Esophagus muscularis mucosa (tissue), 4 donors: Measurements from ENCODE around the gene KIF17. TPM values are rescaled to one million over a fixed set of nuclear protein-coding genes. Genes with fewer than 3 reads are reported as not detected.

Experiments used
- DNase-seq: peaks from one replicate; pipeline ENCODE4 v3.0.0-alpha.2; 2017; ENCODE audit errors: extremely low spot score
- H3K27ac ChIP-seq, 4 donors: fragments of 200-600 bp; sonication (generic); replicated peaks in 1 of 4; 1 replicate in 3 of 4; 2 replicates in 1 of 4; pipeline ENCODE4 v1.5.1; 2016 to 2019; ENCODE audit warnings: mild to moderate bottlenecking in 1 of 4
- H3K27me3 ChIP-seq, 4 donors: fragments of 200-600 bp; sonication (generic); one replicate each; pipeline versions ENCODE4 v1.5.1 to v1.6.0; 2016 to 2019
- H3K36me3 ChIP-seq, 4 donors: fragments of 200-600 bp; sonication (generic); one replicate each; pipeline ENCODE4 v1.5.1; 2016 to 2019
- H3K4me1 ChIP-seq, 4 donors: fragments of 200-600 bp; sonication (generic); one replicate each; pipeline ENCODE4 v1.5.1; 2016 to 2019
- H3K4me3 ChIP-seq, 4 donors: fragments of 200-600 bp; sonication (generic); 1 replicate in 2 of 4; 2 replicates in 2 of 4; pipeline ENCODE4 v1.5.1; 2016 to 2019; ENCODE audit warnings: mild to moderate bottlenecking in 4 of 4, moderate library complexity in 1 of 4
- H3K9me3 ChIP-seq, 4 donors: fragments of 200-600 bp; sonication (generic); 1 replicate in 3 of 4; 2 replicates in 1 of 4; pipeline ENCODE4 v1.5.1; 2016 to 2019
- CTCF ChIP-seq, 3 experiments: fragments of 200-600 bp in 2 of 3; fragments of 450-650 bp in 1 of 3; sonication (generic) in 2 of 3; IDR thresholded peaks; one replicate each; pipeline ENCODE4 v1.5.1; 2017 to 2019; ENCODE audit warnings: antibody characterized with exemption in 3 of 3, mild to moderate bottlenecking in 2 of 3, moderate library complexity in 1 of 3
- EP300 ChIP-seq: sonication (generic); formaldehyde crosslinking; IDR thresholded peaks from one replicate; pipeline ENCODE4 v1.6.1; 2017; ENCODE audit warnings: antibody characterized with exemption
- POLR2A ChIP-seq: fragments of 450-650 bp; IDR thresholded peaks from one replicate; pipeline ENCODE4 v1.6.1; 2017; ENCODE audit warnings: antibody characterized with exemption, moderate library complexity, mild to moderate bottlenecking, low read depth
- POLR2AphosphoS5 ChIP-seq, 2 donors: sonication (generic); formaldehyde crosslinking; IDR thresholded peaks; one replicate each; pipeline ENCODE4 v1.6.1; 2017; ENCODE audit warnings: antibody characterized with exemption in 2 of 2
- WGBS: methylation state at CpG from one replicate; pipeline ENCODE4 v1.1.5; 2018; 5-methylcytosine and 5-hydroxymethylcytosine counted together
- intact Hi-C: fragments of 100-400 bp; cut with DNase I; formaldehyde crosslinking; loops from one replicate; pipeline ENCODE4 v1.15.1; 2023
- total RNA-seq, 4 donors: library from RNA; depleted of rRNA; stranded (reverse); fragments of >200 nt; gene quantifications; one replicate each; pipeline versions ENCODE4 v1.1.0 to v1.2.1, GENCODE V29; 2016

Gene KIF17
- total RNA-seq, 4 donors from 2014 or later, result 2.0 to 7.3 (median 3.4) TPM

GRCh38 chr1:20725189-20726117 is 7.6 kb upstream of the KIF17 start:
- H3K4me3 ChIP-seq, result no peak overlapping the region
- peaks cover 0 to 8% (median 3%) of the 10 kb centered on the region in 4 donors for H3K4me1 ChIP-seq
- no peak for DNase-seq
- no peak overlapping the region for H3K27ac ChIP-seq
- WGBS, result 84% methylated on average over 17 of the region's 29 CpGs
- intact Hi-C loops, result no loop called here
- TF ChIP-seq POLR2A (no peak), POLR2AphosphoS5 (IDR thresholded peaks at IDR 0.05) (no peak), CTCF (IDR thresholded peaks at IDR 0.05) (no peak), EP300 (no peak)
- no peaks in the 10 kb centered on the region for H3K9me3 ChIP-seq
- H3K27me3 ChIP-seq, result peaks cover 0 to 21% (median 0%) of the 10 kb centered on the region in 4 donors
- H3K36me3 ChIP-seq, result no peaks in the 10 kb centered on the region

DNA sequence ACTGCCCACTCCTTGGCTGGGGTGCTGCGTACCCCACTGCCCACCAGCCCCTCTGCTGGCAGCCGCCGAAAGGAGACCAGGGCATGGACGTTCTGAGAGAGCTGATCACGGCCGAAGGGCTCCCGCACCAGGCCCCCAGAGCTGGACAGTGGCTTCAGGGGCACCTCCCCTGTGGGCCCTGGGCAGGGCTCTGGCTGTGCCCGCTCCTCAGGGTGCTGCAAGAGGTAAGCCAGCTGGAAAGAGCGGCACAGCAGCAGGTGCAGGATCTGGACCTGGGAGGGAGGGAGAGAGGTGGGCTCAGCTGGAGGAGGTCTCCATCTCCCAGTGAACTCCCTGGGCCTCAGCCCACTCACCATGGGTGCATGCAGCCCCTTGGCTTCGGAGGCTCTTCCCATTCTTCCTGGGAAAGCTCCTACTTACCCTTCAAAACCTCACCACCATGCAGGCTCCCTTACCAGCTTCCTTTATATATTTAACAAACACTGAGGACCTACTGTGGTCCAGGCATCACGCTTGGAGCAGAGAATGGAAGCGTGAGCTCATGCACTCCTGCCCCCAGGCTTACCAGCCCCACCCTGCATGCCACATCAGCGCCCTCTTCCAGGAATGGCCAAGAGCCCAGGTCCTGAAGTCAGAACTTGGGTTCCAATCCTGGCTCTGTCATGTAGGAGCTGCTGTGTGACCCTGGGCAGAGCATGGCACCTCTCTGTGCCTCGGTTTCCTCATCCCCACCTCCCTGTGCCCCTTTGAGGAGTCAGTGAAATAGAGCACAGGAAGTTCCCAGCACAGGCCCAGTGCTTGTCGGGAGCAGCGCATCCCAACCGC is 6.8 kb upstream of the KIF17 start:
- H3K9me3 ChIP-seq, result no peaks in the 10 kb centered on the region
- DNase-seq, result no peak
- no peaks in the 10 kb centered on the region for H3K36me3 ChIP-seq
- H3K4me1 ChIP-seq, result no peaks in the 10 kb centered on the region
- H3K27ac ChIP-seq, result no peak overlapping the region
- intact Hi-C loops, result no loop called here
- 92% methylated on average over 12 of the region's 17 CpGs for WGBS
- H3K4me3 ChIP-seq, result no peak overlapping the region
- no peak for TF ChIP-seq CTCF (IDR thresholded peaks at IDR 0.05)
- no peak for TF ChIP-seq POLR2AphosphoS5 (IDR thresholded peaks at IDR 0.05)
- no peak for TF ChIP-seq EP300
- TF ChIP-seq POLR2A, result no peak
- H3K27me3 ChIP-seq, result peaks cover 0 to 12% (median 0%) of the 10 kb centered on the region in 4 donors

DNA sequence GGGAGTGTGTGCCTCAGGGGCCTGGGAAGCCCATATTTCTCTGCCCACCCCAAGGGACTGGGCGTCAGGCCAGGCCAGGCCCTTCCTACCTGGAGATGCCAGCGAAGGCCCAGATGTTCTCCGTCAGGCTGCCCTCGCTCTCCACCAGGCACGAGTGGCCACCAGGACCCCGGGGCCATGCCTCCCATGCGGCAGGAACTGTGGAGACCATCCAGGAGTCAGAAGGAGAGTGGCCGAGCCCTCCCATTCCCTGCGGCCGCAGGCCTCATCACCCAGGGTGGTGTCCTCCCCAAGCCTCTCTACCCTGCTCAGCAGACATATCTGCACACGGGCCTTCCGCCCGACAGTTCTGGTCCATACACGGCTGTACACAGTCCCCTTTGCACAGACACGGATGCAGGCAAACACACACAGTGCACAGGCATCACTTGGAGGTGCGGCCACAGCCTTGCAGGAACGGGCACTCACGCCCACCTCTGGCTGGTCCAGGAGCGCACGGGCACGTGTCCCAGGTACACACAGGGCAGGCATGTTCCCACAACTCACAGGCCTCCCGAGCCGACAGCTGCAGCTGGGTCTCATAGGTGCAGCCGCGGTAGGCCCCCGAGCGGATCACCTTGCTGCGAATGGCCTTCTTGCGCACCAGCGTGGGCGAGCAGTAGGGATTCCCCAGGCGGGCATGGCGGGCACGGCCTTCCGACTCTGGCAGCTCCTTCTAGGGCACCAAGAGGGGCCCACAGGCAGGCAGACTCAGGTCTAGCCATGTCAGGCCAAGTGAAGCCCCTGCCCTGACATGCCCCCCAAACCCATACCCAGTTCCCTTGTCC is 5.9 kb upstream of the KIF17 start:
- intact Hi-C loops, result no loop called here
- WGBS, result 94% methylated on average over 16 of the region's 35 CpGs
- TF ChIP-seq CTCF (IDR thresholded peaks at IDR 0.05) (no peak), POLR2AphosphoS5 (IDR thresholded peaks at IDR 0.05) (no peak), POLR2A (no peak), EP300 (no peak)
- Histone ChIP-seq H3K9me3 (no peaks in the 10 kb centered on the region), H3K36me3 (no peaks in the 10 kb centered on the region), H3K4me3 (no peak overlapping the region), H3K27me3 (peaks cover 0 to 4% (median 0%) of the 10 kb centered on the region in 4 donors), H3K27ac (no peak overlapping the region), H3K4me1 (no peaks in the 10 kb centered on the region)
- DNase-seq, result no peak

- WGBS, result 93% methylated on average over 4 of the region's 4 CpGs
- Histone ChIP-seq H3K36me3 (no peaks in the 10 kb centered on the region), H3K9me3 (no peaks in the 10 kb centered on the region), H3K4me1 (peaks cover under 1 to 2% (median 2%) of the 10 kb centered on the region in 4 donors), H3K4me3 (no peak overlapping the region), H3K27me3 (no peaks in the 10 kb centered on the region), H3K27ac (no peak overlapping the region)
- no peak for DNase-seq
- intact Hi-C loops, result no loop called here
- TF ChIP-seq EP300 (no peak), CTCF (IDR thresholded peaks at IDR 0.05) (no peak), POLR2A (no peak), POLR2AphosphoS5 (IDR thresholded peaks at IDR 0.05) (no peak)
Observed at GRCh38 chr1:20723159-20723536, 5.3 kb upstream of the KIF17 start.
